HG02763 (cell line): Measurements from ENCODE around the gene KCNQ1.

ENCODE experiments used
- ATAC-seq: cut with Tn5 transposase; IDR thresholded peaks from one replicate; pipeline ENCODE4 v1.9.1; 2021; ENCODE audit warnings: mild to moderate bottlenecking, moderate library complexity; ENCODE audit not compliant: unreplicated experiment

KCNQ1 gene

DNA sequence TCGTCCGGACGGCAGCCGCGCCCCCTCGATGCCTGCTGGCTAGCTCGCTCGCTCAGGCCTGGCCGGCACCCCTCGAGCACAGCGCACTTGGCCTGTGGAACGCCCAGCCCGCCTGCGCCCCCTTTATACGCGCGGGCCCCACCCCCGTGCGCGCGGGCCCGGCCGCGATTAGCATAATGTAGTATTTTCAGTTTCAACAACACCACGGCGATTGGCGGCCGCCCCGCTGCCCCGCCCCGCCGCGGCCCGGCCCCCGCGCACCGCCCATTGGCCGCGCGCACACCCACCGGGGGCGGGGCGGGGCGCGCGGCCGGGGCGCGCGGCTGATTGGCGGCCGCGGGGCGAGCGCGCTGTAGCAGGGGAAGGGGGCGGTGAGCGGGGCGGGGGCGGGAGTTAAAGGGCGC is 440.9 kb downstream of the KCNQ1 start, which contains the start of gene CDKN1C:
TSS of gene CDKN1C (minus strand) at position 98 of the 404 bp plus-strand sequence. CDS start 319 bp downstream, outside the sequence.
- peak; percentile 73 for ATAC-seq

- ATAC-seq = no peak
These were observed 441.5 kb downstream of the KCNQ1 start for GRCh38 chr11:2886191-2886894.

- ATAC-seq = no peak
These were observed 442.1 kb downstream of the KCNQ1 start for GRCh38 chr11:2886936-2887335.

DNA sequence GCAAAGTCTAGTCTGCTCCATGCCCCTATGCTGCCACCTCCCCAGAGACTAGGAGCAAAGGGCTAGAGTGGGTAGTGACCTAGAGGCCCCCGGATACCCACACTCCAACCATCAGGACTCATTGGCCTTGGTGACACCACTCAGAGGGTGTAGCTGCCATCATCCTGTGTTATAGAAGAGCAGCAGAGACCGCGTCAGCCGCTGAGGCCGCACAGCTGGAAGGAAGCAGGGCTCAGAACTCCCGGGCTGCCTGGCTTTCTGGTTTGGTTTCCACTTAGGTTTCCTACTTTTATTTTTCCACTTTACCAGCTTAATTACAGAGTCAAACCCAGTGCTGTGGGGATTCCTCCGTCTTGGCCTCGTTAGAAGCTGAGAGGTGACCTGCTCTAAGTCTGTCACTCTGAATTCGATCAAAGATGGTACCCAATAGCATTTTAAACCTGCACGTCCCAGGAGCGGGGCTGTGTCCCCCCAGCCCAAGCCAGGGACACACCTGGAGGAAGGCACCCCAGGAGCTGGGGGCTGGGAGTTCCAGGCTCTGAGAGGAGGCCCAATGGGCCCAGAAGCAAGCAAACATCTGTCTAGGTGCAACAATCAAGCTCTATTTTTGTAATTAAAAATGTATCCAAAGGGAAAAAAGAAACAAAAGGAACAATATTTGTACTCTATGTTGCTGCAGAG is 442.8 kb downstream of the KCNQ1 start:
- no peak for ATAC-seq

DNA sequence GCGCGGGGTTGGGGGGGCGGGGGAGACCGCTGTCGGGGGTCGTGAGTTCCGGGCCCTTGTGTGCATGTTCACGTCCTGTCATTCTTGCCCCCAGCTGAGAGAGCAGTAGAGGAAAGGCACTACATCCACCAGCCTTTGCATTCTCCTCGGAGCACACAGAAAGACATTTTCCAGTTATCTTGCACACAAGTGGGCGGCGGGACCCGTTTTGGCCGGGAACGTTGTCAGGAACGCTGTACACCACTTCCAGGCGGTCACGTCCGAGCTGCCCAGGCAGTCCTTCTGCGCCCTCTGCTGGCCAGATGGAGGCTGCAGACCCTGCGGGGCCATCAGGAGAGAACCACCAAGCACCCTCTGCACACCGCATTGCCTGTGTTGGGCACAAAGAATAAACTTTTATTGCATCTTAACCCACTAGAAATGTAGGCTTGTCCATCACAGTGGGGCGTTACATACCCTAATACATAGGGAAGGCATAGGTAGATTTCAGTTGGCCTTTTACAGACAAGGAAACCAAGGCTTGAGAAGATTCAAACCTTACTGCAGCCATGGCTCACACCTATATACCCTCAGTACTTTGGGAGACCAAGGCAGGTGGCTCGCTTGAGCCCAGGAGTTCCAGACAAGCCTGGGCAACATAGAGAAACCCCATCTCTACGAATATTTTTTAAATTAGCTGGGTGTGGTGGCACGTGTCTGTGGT is 443.6 kb downstream of the KCNQ1 start:
- ATAC-seq = no peak

GRCh38 chr11:2889362-2890273 is 444.8 kb downstream of the KCNQ1 start:
- no peak for ATAC-seq

DNA sequence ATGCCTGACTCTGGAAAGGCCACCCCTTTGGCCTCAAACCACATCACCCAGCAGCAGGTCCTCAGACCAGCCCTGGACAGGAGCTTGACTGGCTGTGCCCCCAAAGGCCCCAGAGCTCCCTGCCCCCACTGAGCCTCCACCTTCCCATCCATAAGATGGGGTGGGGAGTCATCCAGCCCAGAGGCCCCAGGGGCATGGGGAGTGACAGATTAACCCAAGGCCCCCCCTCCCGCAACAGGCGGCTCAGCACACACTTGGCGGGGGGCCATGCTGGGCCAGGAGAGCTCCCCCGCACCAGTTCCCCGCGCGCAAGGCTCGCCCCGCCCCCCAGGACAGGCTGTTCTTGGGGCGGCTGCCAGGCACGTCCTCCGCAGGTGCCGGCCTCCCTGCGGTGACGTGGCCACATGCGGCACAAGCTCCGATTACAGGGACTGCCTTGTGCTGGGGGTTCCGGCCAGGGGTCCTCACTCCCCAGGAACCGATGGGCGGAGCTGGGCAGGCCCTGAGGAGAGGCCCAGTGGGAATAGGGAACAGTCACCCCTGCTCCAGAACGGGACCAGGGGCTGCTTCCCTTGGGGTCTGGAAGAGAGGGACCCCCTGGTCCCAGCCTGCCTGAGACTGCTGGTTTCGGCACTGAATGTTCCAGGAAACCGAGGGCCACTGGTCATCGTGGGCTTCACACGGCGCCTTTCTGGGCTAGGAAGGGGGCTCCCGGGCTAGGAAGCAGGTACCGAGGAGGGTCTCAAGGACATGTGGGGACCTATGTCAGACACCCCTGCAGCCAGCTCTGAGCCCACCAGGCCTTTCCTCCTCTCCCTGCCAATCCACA is 445.9 kb downstream of the KCNQ1 start:
- no peak for ATAC-seq

GRCh38 chr11:2891326-2892214 is 446.8 kb downstream of the KCNQ1 start:
- ATAC-seq = no peak

- ATAC-seq = no peak
These were observed 447.6 kb downstream of the KCNQ1 start for GRCh38 chr11:2892215-2892966.

DNA sequence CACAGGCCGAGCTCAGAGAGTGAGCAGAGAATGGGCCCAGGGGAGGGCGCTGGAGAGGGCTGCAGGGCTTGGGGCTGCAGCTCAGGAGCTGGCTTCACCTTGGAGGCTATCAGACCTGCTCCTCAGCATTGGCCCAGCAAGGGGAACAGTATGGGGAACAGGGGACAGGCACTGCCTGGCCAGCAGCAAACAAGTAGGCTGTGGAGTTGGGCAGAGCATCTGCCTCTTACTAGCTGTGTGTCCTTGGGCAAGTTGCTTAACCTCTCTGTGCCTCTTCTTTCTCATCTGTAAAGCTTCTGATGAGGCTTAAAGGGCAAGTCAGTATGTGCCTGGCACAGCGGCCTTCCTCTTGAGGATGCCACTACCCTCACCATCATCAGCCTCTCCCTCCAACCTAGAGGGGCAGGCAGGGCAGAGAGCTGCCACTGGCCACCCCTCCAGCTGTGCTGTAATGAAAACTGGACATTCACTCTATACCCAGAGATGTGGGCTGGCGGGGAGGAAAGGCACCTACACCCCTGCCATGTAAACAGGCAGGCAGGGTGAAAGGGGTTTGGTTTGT is 448.2 kb downstream of the KCNQ1 start:
- no peak for ATAC-seq

DNA sequence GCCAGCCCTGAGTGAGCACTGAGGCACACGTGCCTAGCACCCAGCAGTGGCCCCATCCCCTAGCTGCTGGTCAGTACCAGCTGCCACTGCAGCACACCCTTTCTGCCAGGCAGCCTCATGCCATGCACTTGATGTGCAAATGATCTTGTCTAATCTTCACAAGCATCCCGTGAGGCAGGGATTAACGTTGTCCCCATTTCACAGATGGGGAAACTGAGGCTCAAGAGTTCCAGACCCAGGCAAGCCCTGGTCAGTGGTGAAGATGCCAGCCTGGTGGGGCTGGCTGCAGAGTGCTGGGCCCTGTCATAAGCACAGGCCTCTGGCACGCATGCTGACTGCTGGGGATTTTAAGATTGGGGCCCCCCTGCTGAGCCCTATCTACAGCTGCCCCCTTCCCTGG is 449.1 kb downstream of the KCNQ1 start:
- no peak for ATAC-seq

DNA sequence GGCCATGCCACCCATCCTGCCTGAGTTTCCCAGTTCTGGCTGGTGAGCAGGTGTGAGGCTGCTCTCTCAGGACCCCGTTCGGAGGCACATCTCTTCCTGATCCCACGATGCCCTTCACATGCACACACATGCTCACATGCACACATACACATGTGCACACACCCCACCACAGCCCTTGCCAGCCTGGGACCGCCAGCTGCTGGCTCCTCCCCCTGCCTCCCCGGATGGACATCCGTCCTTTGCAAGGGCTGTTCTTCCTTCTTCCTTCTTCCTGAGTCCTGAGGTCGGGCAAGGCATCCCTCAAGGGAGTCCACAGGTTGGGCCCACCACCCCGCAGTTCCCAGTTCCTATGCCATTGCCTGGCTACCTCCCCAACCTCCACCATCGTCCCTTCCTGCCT is 451.2 kb downstream of the KCNQ1 start:
- no peak for ATAC-seq

DNA sequence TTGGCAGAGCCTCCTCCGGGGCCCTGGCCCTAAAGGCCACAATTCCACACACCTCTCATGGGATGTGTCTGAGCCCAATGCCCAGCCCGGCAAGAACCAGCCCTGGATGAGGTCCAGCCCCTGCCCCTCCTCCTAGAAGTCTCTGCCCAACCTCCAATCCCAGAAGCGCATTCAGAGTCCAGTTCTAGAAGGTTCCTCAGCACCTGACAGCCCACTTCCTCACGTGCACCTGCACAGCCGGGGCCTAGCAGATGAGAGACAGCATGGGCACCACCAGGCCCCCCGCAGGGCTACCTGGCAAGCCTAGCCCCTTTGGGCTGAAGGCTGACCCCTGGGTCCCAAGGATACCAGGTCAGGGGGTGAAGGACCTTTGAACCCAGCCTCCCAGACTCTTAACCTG is 452.2 kb downstream of the KCNQ1 start:
- no peak for ATAC-seq

DNA sequence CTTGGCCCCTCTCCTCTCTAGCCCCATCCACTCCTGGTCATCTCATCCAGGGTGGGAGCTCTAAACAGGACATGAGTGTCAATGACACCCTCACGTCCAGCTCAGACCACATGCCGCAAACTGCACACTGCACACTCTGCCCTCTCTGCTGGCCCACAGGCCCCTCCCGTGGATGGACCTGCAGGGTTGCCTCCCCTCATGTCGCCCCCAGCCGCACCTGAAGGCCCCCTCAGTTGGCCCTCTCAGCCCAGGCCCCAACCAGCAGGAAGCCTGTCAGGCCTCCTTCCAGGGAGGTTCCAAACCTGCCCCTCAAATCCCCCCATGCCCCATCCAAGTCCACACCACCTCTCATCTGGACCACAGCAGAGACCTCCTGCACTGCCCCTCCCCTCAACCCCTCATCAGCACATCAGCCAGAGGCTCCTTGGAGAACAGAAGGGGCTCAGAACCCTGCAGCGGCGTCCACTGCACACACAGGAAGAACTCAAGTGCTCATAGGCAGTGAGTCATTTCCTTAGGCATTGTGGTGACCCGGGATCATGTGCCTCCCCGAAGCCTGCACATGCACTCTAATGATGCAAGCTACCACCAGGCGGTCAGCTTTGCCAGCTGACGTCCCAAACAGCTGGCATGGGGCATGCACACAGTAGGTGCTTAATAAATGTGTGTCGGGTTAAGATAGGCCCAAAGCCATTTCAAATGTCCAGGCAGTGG is 453.7 kb downstream of the KCNQ1 start:
- no peak for ATAC-seq
